ENCODE data around the gene CEBPZ. TPM values are rescaled to one million over a fixed set of nuclear protein-coding genes. Genes with fewer than 3 reads are reported as not detected.

CEBPZ gene
- total and polyA plus RNA-seq, 4 donors = 15.7 to 25.6 (median 19.9) TPM

- Histone ChIP-seq H3K9ac (ENCODE audit: low read depth in 1 of 2, low read length in 2 of 2) (no peak overlapping the region), H3K9me3 (ENCODE audit: control insufficient read depth in 4 of 4, low read length in 3 of 4) (no peaks in the 10 kb centered on the region), H3K36me3 (ENCODE audit: control insufficient read depth in 4 of 4, insufficient read depth in 3 of 4, low read depth in 1 of 4, low read length in 3 of 4) (no peaks in the 10 kb centered on the region), H3K4me3 (ENCODE audit: low read depth in 1 of 3, low read length in 3 of 3) (no peak overlapping the region), H3K27ac (ENCODE audit: low read depth in 1 of 2, low read length in 2 of 2) (no peak overlapping the region), H3K4me1 (ENCODE audit: control insufficient read depth in 4 of 4, insufficient read depth in 4 of 4, low read length in 3 of 4) (no peaks in the 10 kb centered on the region), H3K27me3 (ENCODE audit: control insufficient read depth in 4 of 4, insufficient read depth in 4 of 4, low read length in 3 of 4) (no peaks in the 10 kb centered on the region)
- 92% methylated on average over 5 of the region's 5 CpGs for WGBS
- no peak for DNase-seq (ENCODE audit: low spot score)
- TF ChIP-seq ZBTB33 (IDR thresholded peaks at IDR 0.05) (no peak), HNF4A (conservative IDR thresholded peaks at IDR 0.05) (no peak), NR2F2 (IDR thresholded peaks at IDR 0.05) (no peak), FOXA1 (IDR thresholded peaks at IDR 0.05) (no peak), RXRA (IDR thresholded peaks at IDR 0.05) (no peak), YY1 (IDR thresholded peaks at IDR 0.05) (no peak), MAX (IDR thresholded peaks at IDR 0.05) (no peak), EGR1 (IDR thresholded peaks at IDR 0.05; ENCODE audit: low read depth in 2 of 2) (no peak), RAD21 (IDR thresholded peaks at IDR 0.05) (no peak), SP1 (IDR thresholded peaks at IDR 0.05) (no peak), JUND (IDR thresholded peaks at IDR 0.05) (no peak), FOXA2 (IDR thresholded peaks at IDR 0.05) (no peak), GABPA (IDR thresholded peaks at IDR 0.05 in 1 of 2, conservative IDR thresholded peaks at IDR 0.05 in 1 of 2) (no peak), HNF4G (IDR thresholded peaks at IDR 0.05) (no peak), CTCF (IDR thresholded peaks at IDR 0.05; ENCODE audit: low read depth, low read length, missing input control) (no peak), TAF1 (conservative IDR thresholded peaks at IDR 0.05) (no peak)
- TF ChIP-seq, protein P1, sequence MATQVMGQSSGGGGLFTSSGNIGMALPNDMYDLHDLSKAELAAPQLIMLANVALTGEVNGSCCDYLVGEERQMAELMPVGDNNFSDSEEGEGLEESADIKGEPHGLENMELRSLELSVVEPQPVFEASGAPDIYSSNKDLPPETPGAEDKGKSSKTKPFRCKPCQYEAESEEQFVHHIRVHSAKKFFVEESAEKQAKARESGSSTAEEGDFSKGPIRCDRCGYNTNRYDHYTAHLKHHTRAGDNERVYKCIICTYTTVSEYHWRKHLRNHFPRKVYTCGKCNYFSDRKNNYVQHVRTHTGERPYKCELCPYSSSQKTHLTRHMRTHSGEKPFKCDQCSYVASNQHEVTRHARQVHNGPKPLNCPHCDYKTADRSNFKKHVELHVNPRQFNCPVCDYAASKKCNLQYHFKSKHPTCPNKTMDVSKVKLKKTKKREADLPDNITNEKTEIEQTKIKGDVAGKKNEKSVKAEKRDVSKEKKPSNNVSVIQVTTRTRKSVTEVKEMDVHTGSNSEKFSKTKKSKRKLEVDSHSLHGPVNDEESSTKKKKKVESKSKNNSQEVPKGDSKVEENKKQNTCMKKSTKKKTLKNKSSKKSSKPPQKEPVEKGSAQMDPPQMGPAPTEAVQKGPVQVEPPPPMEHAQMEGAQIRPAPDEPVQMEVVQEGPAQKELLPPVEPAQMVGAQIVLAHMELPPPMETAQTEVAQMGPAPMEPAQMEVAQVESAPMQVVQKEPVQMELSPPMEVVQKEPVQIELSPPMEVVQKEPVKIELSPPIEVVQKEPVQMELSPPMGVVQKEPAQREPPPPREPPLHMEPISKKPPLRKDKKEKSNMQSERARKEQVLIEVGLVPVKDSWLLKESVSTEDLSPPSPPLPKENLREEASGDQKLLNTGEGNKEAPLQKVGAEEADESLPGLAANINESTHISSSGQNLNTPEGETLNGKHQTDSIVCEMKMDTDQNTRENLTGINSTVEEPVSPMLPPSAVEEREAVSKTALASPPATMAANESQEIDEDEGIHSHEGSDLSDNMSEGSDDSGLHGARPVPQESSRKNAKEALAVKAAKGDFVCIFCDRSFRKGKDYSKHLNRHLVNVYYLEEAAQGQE (IDR thresholded peaks at IDR 0.05) = no peak
- TF ChIP-seq, protein P2, sequence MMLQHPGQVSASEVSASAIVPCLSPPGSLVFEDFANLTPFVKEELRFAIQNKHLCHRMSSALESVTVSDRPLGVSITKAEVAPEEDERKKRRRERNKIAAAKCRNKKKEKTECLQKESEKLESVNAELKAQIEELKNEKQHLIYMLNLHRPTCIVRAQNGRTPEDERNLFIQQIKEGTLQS (IDR thresholded peaks at IDR 0.05) = no peak
Measured at GRCh38 chr2:37180640-37181039, 50.8 kb downstream of the CEBPZ start.

Data from liver (tissue), 9 donors.